ENCODE data around the gene MAPKAPK3.

Gene MAPKAPK3

DNA sequence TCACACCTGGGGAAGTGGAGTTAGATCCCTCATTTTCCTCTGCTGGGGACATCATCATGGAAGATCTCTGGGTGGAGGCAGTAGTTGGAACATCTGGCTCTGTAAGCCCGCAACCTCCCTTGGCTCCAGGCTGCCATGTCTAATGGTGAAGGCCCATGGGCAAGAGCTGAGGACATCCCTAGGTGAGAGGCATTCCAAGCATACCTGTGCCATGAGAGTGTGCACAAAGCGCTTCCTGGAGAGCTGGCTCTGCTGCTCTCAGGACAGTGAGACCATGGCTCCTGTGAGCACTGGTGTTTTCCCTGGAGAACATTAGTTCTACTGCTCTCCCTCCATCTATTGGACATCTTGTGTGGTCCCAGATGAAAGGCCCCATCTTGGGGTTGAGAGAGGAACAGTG lies 7.7 kb downstream of the MAPKAPK3 start:
- DNase-seq (ENCODE audit: low read depth, low spot score): no peak
- H3K27ac ChIP-seq: peak overlapping the region; percentile 86

DNA sequence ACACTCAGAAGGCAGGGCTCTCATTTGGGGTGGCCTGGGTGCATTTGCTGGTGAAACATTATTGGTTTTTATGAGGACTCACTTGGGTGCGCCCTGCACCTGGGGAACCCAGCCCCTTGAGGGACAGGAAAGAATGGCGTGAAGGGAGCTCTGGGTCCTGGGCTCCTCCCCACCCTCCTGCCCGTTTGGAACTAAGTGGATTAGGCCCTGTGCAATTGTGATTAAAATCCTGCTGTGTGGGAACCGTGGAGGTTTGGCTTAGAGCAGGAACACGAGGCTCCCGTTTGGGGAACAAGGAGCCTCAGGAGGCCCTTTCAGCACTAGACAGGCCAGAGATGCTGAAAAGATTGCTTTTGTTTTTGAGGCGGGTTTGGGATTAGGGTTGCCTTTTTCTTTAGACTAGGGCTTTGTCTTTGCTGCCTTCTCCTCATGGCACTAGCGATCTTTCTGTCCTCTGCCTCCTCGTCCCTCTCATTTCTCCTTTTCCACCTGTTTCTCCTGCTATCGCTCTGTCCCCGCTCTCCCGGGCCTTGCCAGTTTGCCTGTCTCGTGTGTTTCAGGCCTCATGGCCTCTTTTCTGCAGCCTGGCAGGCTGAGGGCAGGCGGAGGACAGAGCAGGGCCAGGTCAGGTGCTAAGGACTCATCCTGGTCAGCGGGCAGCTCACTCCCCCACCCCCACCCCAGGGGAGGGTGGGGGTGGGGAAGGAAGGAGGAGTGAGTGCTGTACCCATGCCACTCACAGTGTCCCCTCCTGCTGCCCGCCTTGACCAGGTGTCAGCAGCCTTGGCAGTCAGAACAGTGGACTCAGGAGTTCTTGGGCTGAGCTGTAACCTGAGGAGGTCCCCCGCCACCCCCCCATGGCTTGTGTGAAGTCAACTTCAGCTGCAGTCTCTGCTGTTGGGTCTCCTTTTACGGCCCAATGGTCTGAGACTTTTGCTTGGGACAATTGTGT lies 8.6 kb downstream of the MAPKAPK3 start:
- no peak for DNase-seq (ENCODE audit: low read depth, low spot score)
- H3K27ac ChIP-seq: peak overlapping the region; percentile 86

DNA sequence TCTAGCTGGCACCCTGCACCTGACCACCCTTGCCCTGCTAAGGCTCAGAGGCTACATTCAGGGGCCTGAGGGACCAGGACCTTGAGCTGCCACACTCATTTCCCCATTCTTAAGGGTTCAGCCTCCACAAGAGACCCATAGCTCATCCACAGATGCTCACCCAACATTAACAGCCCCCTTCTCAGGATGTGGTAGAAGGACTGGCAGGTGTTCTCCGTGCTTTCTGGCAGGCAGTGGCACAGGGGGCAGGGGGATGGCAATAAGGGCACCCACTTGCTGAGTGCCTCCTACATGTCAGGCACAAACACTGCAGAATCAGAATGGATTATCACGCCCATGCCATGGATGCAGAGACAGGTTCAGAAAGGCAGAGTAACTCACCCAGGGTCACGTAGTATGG lies 9.4 kb downstream of the MAPKAPK3 start:
- DNase-seq (ENCODE audit: low read depth, low spot score): no peak
- peak overlapping the region; percentile 86 for H3K27ac ChIP-seq

DNA sequence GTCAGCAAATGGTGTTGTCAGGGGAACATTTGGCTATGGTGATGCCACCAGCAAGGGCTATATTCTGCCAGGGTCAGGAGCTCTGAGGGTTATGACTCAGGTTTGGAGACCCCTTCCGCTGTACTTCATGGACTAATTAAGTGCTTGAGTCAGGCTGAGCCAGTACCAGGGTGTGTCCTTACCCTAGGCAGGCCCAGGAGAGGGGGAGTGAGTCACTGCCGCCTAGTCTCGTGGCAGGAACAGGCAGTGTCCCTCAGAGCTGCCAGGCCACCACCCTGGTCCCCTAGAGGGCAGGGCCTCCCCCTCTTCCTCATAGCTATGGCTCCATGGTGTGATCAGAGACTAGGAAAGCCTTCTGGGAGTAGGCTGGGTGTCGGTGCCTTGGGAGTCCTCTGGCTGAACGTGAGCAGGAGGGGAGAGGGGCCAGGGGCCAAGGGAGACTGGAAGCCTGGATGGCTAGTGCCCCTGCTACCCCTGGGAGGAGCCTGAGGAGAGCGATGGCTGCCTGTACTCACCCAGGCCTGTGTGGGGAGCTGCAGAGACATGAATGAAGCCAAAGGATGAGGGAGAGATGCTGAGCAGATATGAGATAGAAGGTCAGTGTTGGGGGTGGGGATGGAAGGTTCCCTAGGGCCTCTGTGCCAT lies 10.6 kb downstream of the MAPKAPK3 start:
- H3K27ac ChIP-seq: peak overlapping the region; percentile 86
- DNase-seq (ENCODE audit: low read depth, low spot score): peak; percentile 79

DNA sequence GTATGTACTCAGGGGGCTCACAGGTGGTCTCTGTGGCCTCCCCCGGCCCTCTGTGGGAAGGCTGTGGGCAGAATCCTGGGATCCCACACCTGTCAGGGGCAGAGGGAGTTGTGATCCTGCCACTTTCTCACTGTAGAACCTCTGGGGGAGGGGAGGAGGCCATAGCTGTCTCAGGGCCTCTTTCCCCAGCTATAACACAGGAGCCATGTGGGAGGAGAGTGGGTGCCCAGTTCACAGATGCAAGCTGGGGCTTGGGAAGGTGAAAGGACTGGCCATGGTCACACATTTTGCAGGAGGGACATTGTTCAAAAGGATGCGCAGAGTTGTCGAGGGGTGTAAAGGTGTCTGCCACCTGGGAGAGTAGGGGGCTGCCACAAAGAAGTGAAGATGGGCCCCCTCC lies 11.7 kb downstream of the MAPKAPK3 start:
- peak overlapping the region; percentile 86 for H3K27ac ChIP-seq
- DNase-seq (ENCODE audit: low read depth, low spot score): no peak

DNA sequence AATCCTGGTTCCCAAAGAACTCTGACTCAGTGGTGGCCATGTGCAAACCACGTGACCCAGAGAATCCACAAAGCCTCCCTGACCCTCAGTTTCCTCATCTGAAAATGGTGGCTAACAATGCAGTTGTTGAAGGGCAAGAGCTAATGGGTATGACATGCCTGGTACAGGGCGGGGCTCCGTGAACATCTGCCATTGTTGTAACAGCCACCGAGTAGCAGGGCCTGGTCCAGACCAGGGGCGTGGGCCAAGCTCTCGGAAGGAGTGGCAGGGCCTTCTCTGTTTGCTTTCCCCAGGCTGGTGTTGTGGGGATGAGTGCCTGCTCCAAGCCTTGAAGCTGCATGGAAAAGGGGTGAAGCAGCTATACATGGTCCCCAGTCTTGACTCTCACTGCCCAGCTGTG lies 13.4 kb downstream of the MAPKAPK3 start:
- no peak for DNase-seq (ENCODE audit: low read depth, low spot score)
- peak overlapping the region; percentile 86 for H3K27ac ChIP-seq

DNA sequence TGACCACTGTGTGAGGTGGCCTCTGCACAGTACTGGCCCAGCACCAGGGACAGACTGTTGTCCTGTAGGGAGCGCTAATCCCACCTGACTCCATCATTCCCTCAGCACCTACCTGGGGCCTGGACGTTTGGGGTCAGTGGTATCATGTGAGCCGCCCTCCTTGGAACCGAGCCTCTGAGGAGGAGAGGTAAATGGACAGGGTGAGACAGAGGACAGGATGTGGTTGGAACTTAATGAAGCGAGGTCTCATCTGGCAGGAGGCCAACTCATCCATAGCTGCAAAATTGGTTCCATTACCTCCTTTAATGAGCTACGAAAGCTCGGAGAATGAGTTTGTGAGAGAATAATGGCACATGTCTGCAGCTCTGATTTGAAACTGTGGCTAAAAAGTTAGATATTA lies 13.9 kb downstream of the MAPKAPK3 start:
- H3K27ac ChIP-seq: peak overlapping the region; percentile 86
- DNase-seq (ENCODE audit: low read depth, low spot score): no peak

DNA sequence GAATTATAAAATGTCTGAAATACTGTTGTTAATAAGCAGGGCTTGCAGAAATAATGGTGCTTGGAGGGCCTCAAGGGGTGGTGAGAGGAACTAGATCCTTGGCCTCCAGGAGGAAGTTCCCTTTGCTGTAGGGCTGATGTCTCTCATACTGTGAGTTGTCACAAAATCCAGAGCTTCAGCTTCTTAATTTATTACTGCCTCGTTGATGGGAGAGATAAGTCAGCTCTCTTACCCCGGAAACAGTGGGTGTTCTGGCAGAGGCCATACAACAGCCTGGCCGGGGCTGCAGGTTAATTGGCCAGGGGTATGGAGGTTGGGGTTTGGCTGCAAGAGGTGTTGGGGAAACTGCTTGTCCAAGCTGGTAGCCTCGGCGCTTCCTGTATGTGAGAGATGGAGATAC lies 15.5 kb downstream of the MAPKAPK3 start:
- DNase-seq (ENCODE audit: low read depth, low spot score): no peak
- peak overlapping the region; percentile 86 for H3K27ac ChIP-seq

DNA sequence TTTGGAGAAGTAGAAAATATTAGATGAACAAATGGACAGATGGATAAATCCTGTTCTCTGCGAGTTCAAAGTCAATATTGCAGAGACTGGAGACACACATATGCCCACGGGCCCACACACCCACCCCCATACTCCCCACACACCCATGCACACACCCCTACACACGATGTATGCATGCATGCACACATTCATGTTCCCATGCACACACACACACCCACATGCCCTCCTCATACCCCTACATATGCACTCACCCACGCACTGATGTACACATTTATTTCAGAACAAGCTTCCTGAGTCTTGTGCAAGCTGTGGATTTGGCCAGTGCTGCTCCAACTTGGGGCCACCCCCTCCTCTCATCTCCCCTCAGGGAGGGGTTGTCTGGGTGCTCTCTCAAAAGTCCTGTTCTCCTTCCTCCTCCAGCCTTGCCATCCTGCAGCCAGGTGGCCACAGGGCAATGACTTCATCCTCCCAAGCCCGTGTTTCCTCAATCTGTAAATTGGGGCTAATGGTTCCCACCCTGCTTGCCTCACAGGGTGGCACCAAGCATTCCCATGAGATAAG lies 16.4 kb downstream of the MAPKAPK3 start:
- no peak for DNase-seq (ENCODE audit: low read depth, low spot score)
- peak overlapping the region; percentile 9 for H3K27ac ChIP-seq

DNA sequence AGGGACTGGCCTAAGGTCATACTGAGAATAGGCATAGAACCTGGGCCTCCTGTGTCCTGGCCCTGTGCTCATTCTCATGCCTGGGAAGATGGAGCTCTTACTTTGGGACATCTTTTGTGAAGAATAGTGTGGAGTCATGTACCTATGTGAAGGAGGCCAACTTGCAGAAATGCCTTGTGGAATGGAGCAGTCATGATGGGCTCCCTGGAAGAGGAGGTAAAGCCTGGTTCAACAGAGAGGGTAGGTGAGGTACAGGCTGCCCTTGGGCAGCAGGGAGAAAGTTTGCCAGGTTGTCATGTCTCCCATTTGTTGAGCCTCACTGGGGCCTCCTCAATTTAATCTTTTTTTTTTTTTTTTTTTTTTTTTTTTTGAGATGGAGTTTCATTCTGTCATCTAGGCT lies 18.1 kb downstream of the MAPKAPK3 start:
- no peak for DNase-seq (ENCODE audit: low read depth, low spot score)
- no peak overlapping the region for H3K27ac ChIP-seq

DNA sequence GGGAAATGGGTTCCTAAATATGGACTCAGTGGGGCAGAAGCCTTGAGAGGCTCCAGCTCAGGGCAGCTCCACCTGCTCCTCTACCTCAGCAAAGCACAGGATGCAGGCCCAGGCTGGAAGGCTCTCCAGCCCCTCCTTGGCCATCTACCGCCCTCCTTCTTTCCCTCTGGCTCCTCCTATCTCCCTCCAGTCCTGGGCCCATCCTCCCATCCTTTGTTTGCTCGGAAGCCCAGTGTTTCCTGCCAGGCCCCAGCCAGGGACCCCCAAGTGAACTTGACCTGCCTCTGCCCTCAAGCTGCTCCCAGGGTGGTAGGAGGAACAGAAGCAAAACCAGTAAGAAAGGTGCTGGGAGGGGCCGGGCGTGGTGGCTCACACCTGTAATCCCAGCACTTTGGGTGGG lies 20.1 kb downstream of the MAPKAPK3 start:
- DNase-seq (ENCODE audit: low read depth, low spot score): no peak
- H3K27ac ChIP-seq: no peak overlapping the region

DNA sequence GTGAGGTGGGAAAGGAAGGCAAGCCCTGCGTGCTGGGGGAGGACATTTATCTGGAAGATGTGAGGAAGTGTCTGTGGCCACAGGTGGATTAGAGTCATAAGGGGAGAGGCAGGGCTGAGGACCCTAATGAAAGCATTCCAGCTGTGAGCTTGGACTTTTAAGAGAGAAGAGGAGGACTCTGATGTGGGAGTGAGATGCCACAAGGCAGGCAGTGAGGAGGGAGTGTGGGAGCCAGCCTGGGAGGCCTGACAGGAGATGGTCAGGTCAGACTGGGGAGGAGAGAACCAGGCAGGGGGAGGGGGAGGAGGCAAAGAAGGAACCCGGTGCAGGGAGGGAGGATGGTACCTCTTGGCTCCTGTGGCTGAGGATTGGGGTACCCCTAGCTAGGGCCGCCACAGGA lies 21.0 kb downstream of the MAPKAPK3 start:
- peak overlapping the region; percentile 37 for H3K27ac ChIP-seq

DNA sequence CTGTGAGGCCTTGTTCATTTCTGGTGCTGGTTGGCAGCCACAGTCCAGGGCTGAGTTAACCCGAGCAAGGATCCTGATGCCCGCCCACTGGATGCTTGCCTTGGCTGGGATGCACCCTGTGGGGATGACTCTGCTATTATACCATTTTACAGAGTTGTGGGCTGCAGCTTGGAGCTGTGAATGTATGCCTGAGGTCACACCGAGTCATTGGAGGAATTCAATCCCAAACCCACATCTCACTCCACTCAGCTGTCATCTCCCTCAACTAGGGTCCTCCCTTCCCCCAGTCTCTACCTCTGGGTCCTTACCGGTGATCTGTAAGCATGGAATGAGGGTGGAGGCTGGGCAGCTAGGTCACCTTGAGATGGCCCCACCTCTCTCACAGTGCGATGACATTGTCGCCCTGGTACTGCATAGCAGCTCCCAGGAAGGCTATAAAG lies 22.1 kb downstream of the MAPKAPK3 start:
- H3K27ac ChIP-seq: peak overlapping the region; percentile 37
- DNase-seq (ENCODE audit: low read depth, low spot score): no peak

More for the DNA sequence above, 21.0 kb downstream of the MAPKAPK3 start:
- no peak for DNase-seq (ENCODE audit: low read depth, low spot score)

DNA sequence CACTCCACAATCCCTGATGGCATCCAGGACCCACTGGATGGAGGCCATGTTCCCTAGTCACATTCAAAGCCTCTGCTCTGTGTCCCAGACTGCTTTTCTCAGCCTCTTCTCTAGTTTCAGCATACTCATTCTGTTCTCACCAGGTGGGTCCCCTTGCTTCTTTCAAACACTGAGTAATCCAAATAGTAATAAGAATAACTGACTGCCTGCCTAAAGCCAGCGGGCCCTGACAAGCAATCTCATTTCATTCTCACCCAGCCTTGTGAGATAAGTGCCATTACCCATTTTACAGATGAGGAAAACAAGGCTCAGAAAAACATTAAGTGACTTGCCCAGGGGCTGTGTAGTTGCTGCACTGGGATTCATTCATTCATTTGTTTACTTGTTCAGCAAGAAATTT lies 25.4 kb downstream of the MAPKAPK3 start:
- no peak overlapping the region for H3K27ac ChIP-seq
- DNase-seq (ENCODE audit: low read depth, low spot score): no peak

DNA sequence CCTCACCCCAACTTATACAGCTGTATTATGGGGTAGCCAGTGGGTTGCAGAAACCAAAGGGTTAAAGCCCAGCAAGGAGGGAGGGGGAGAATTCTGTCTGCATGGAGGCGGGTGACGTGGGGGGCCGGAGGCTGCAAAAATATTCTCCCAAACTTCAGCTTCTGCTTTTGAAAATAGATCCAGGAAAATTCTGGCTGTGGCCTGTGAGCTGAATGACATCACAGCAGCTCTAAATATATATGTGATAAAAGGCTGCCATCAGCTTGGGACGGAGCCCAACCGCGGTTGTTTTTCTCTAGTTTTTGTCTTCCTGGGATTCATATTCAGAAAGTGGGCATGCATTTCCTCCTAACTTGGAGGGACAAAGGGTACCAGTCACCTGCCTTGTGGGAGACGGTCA lies 27.6 kb downstream of the MAPKAPK3 start:
- no peak for DNase-seq (ENCODE audit: low read depth, low spot score)
- H3K27ac ChIP-seq: no peak overlapping the region

DNA sequence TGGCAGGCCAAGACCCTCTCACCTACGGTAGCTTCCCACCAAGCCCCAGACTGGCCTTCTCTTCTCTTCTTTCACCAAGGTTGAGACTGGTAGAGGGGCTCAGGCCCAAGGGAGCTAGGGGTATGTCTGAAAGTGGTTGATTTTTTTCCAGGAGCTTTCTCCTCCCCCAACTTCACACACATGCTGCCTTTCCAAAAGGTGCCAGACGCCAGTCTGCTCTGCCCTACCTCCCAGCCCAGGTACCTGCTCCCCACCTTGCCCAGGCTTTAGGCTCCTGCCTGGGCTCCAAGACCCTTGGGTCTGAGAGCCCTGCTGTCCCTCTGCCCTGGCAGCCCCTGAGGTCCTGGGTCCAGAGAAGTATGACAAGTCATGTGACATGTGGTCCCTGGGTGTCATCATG lies 28.4 kb downstream of the MAPKAPK3 start:
- no peak overlapping the region for H3K27ac ChIP-seq
- DNase-seq (ENCODE audit: low read depth, low spot score): no peak

DNA sequence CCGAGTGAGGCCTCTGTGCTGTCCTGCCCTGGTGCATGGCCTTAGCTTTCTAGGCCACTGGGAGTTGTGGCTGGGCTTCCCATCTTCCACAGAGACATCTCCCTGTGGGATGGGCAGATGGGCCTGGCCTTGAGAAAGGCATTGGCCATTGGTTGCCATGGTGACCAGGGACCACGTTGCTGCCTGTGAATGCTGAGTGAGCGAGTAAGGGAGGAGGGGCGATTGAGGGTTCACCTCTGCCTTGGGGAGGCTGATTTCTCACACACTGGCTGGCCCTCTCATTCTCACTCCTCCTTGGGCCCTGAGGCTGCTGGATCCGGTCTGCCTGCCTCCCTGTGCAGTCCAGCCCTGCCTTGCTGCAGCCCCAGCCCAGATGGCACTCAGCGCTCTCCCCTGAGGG lies 31.4 kb downstream of the MAPKAPK3 start:
- no peak overlapping the region for H3K27ac ChIP-seq
- no peak for DNase-seq (ENCODE audit: low read depth, low spot score)

DNA sequence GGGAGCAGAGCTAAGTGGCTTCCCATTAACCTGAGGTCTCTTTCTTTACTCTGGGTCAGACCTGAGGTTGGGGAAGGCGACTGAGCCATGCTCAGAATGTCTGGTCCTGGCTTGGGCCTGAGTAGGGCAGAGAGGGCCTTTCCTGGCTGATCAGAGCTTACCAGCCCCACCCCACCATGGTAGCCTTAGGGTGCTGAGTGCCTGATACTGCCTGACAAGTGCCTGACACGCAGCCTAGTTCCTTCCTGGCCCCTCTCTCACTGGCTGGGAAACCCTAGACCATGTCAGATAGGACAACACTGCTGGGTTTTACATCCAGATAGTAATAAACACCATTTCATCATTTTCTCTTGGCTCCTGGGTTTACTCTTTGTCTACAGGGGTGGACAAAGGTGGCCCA lies 32.0 kb downstream of the MAPKAPK3 start:
- no peak for DNase-seq (ENCODE audit: low read depth, low spot score)
- no peak overlapping the region for H3K27ac ChIP-seq

DNA sequence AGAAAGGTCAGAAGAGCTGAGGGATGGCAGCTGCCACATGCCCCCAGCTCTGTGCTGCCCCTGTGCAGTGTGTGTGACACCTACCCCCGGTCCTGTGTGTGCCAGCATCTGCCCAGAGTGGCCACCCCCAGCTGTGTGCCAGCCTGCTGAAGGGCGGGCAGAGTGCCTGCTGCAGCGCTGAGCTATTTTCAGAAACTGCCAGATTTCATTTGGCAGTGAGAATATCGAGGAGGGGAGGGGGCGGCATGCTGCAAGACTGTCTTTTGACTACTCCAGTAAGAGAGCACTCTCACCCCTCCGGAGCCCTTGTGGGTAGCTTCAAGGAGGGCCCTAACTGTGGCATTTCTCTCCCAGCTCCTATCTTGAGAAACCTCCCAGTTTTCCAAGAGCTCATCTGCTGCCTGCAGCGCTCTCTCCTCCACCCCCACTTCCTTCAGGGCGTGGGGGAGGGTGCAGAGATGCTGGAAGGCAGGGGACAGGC lies 32.5 kb downstream of the MAPKAPK3 start:
- no peak overlapping the region for H3K27ac ChIP-seq
- DNase-seq (ENCODE audit: low read depth, low spot score): no peak

DNA sequence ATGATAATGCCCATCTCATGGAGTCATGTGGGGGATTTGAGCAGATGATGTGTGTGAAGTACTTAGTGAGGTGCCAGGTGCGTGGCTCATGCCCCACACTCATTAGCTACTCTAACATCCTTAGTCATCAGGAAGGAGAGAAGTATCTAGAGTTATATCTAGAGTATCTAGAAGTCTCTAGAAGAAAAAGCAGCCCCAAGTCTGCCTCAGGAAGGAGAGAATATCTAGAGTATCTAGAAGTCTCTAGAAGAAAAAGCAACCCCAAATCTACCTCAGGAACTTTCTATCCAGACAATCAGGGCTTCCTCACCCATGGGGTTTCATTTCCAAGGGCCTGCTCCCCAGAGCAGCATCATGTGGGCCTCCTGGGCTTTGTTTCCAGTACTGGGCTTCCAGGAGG lies 33.1 kb downstream of the MAPKAPK3 start:
- no peak for DNase-seq (ENCODE audit: low read depth, low spot score)
- no peak overlapping the region for H3K27ac ChIP-seq

DNA sequence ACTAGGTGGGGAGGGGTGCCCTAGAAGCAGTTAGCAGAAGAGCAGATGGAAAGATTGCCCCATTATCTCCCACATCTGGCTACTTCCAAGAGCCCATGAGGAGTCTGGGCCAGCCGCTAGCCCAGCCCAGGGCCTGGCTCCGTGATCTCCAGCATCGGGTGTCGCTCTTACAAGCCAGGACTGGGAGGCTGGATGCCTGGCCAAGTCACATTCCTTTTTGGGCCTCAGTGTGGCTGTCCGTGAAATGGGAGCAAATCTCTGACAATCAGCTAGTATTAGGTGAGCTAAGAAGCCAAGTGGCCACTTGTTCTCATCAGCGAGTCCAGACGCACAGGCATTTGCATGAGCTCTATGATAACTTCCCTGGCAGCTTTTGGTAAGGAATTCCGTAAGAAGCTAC lies 34.5 kb downstream of the MAPKAPK3 start:
- no peak for DNase-seq (ENCODE audit: low read depth, low spot score)
- H3K27ac ChIP-seq: no peak overlapping the region
